ENCODE results near the gene URM1.

URM1 gene

GRCh38 chr9:128424268-128424780, 53.1 kb downstream of the URM1 start:
- no peak for DNase-seq (ENCODE audit: low read depth in 4 of 4, low spot score in 1 of 4)

DNA sequence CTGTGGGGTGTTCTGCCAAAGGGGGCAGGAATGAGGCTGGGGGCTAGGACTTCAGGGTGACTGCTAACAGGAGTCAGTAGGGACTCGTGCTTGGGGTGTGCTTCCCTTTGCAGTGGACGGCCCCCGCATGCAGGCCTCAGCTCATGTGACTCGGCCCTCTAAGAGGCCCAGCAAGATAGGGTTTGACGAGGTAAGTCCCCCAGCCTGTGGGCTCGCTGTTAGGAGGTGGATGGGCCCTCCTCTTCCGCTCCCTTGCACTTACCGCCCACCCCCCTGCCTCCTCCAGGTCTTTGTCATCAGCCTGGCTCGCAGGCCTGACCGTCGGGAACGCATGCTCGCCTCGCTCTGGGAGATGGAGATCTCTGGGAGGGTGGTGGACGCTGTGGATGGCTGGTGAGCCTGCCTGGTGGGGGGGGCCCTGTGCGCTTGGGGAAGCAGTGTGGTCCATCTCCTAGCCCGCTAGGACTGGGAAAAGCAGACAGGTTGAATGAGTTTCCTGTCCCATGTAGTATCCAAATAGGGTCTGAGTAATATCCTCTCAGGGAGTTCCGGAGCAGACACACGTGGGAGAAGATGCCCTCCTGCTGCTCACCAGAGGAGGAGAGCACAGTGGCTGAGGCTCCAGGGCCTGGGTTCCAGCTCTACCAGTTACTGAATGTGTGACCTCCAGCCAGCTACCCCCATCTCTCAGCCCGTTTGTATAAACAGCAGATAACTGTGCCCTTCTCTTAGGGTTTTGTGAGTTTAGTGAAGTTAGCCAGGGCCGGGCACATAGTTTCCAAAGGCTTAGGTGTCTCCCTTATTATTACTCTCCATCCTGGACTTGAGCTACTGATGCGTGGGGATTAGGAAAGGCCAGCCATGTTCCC, 57.7 kb downstream of the URM1 start:
- no peak for DNase-seq (ENCODE audit: low read depth in 4 of 4, low spot score in 1 of 4)

- DNase-seq (ENCODE audit: low read depth in 4 of 4, low spot score in 1 of 4): no peak
These were observed 58.4 kb downstream of the URM1 start for GRCh38 chr9:128429513-128430086.

- no peak for DNase-seq (ENCODE audit: low read depth in 4 of 4, low spot score in 1 of 4)
These were observed 60.0 kb downstream of the URM1 start for GRCh38 chr9:128431207-128431606.

- DNase-seq (ENCODE audit: low read depth in 4 of 4, low spot score in 1 of 4): no peak
These were observed 63.2 kb downstream of the URM1 start for GRCh38 chr9:128434340-128434739.

GRCh38 chr9:128435611-128436010, 64.4 kb downstream of the URM1 start:
- DNase-seq (ENCODE audit: low read depth in 4 of 4, low spot score in 1 of 4): no peak

- DNase-seq (ENCODE audit: low read depth in 4 of 4, low spot score in 1 of 4): peak; percentile 76 to 84 (median 80)
These were observed 67.4 kb downstream of the URM1 start for GRCh38 chr9:128438343-128439109.

GRCh38 chr9:128439273-128439672, 68.1 kb downstream of the URM1 start:
- DNase-seq (ENCODE audit: low read depth in 4 of 4, low spot score in 1 of 4): no peak

Measured in stimulated activated CD4-positive, alpha-beta T cell treated with anti-CD3 and anti-CD28 coated beads, Interleukin-1b, Interleukin-23, amount 100 ng/mL, for 24 hours (primary cell).